HepG2 (cell line): ENCODE results near the gene FAM169A. TPM values are rescaled to one million over a fixed set of nuclear protein-coding genes. Genes with fewer than 3 reads are reported as not detected.

ENCODE experiments used
- CBX2 ChIP-seq, 2 experiments: fragments of 200-600 bp in 1 of 2; sonication (generic); formaldehyde crosslinking in 1 of 2; IDR thresholded peaks; 2 replicates each; pipeline versions ENCODE4 v1.7.0 to v1.8.1; 2018 to 2022; ENCODE audit warnings: low read depth in 2 of 2, low read length in 1 of 2, mild to moderate bottlenecking in 1 of 2, missing genetic modification reagents in 1 of 2
- CHCHD3 ChIP-seq: sonication (generic); formaldehyde crosslinking; IDR thresholded peaks from 2 replicates; pipeline ENCODE4 v1.8.0; 2022; ENCODE audit warnings: mild to moderate bottlenecking, missing genetic modification reagents, moderate library complexity
- CHD4 ChIP-seq: fragments of 200-600 bp; sonication (generic); IDR thresholded peaks from 2 replicates; pipeline ENCODE4 v1.7.0; 2017; ENCODE audit warnings: mild to moderate bottlenecking, low read length, borderline replicate concordance
- EP300 ChIP-seq, 3 experiments: sonication (generic) in 1 of 3; formaldehyde crosslinking in 1 of 3; IDR thresholded peaks; 2 replicates each; pipeline versions ENCODE4 v1.5.1 to v1.6.1; 2011 to 2020; ENCODE audit warnings: low read depth in 2 of 3, low read length in 2 of 3, borderline replicate concordance in 1 of 3, improper control_type of control experiment in 1 of 3, mild to moderate bottlenecking in 1 of 3, missing genetic modification reagents in 1 of 3, moderate library complexity in 1 of 3
- FOXJ3 ChIP-seq: sonication (generic); formaldehyde crosslinking; IDR thresholded peaks from 2 replicates; pipeline ENCODE4 v1.4.0; 2020; ENCODE audit warnings: missing genetic modification reagents, mild to moderate bottlenecking, borderline replicate concordance
- HNRNPK ChIP-seq: fragments of 200-400 bp; formaldehyde crosslinking; IDR thresholded peaks from 2 replicates; pipeline ENCODE4 v1.6.1; 2018; ENCODE audit warnings: low read length, low read depth, moderate library complexity, mild to moderate bottlenecking; ENCODE audit not compliant: poor library complexity, severe bottlenecking
- NFKB2 ChIP-seq: sonication (generic); formaldehyde crosslinking; IDR thresholded peaks from 2 replicates; pipeline ENCODE4 v1.4.0; 2020; ENCODE audit warnings: missing genetic modification reagents, borderline replicate concordance
- PAF1 ChIP-seq: IDR thresholded peaks from 2 replicates; pipeline ENCODE4 v1.6.1; 2016; ENCODE audit warnings: missing genetic modification reagents, missing compliant biosample characterization
- SP2 ChIP-seq: sonication (generic); formaldehyde crosslinking; IDR thresholded peaks from 2 replicates; pipeline ENCODE4 v1.5.1; 2020; ENCODE audit warnings: mild to moderate bottlenecking, missing genetic modification reagents
- ZBTB3 ChIP-seq: sonication (generic); formaldehyde crosslinking; IDR thresholded peaks from 2 replicates; pipeline ENCODE4 v1.4.0; 2020; ENCODE audit warnings: low read depth, mild to moderate bottlenecking, moderate library complexity, missing genetic modification reagents, borderline replicate concordance
- ZNF230 ChIP-seq: sonication (generic); formaldehyde crosslinking; IDR thresholded peaks from 2 replicates; pipeline ENCODE4 v1.4.0; 2020; ENCODE audit warnings: mild to moderate bottlenecking, missing genetic modification reagents
- ZNF30 ChIP-seq: sonication (generic); formaldehyde crosslinking; IDR thresholded peaks from 2 replicates; pipeline ENCODE4 v1.5.0; 2020; ENCODE audit warnings: mild to moderate bottlenecking, missing genetic modification reagents
- ZNF331 ChIP-seq: sonication (generic); formaldehyde crosslinking; IDR thresholded peaks from 2 replicates; pipeline ENCODE4 v1.4.0; 2020; ENCODE audit warnings: missing genetic modification reagents
- ZNF644 ChIP-seq: IDR thresholded peaks from 2 replicates; pipeline ENCODE4 v1.6.1; 2016; ENCODE audit warnings: low read depth
- ZSCAN9 ChIP-seq: IDR thresholded peaks from 2 replicates; pipeline ENCODE4 v1.6.1; 2016; ENCODE audit warnings: borderline replicate concordance
- polyA plus RNA-seq, 8 experiments: library from polyadenylated mRNA; depleted of rRNA in 3 of 8; stranded (reverse) in 7 of 8; unstranded in 1 of 8; fragments of >200 nt; fragmentation: Illumina TruSeq in 4 of 8; extraction: Trizol in 4 of 8; gene quantifications; 2 replicates each; pipeline versions ENCODE4 v1.2.1 to v1.2.3, GENCODE V29; 2011 to 2016; ENCODE audit warnings: low read depth in 4 of 8, missing spikeins in 1 of 8, mixed read lengths in 1 of 8; ENCODE audit not compliant: insufficient read depth in 1 of 8
- total RNA-seq, 5 experiments: library from RNA; depleted of rRNA; stranded (reverse); fragments of >200 nt; fragmentation: Illumina TruSeq; extraction: Trizol; gene quantifications; 2 replicates each; pipeline ENCODE4 v1.2.3, GENCODE V29; 2016; ENCODE audit warnings: low read depth in 1 of 5
- TF ChIP-seq, protein P1 (sequence below): sonication (generic); formaldehyde crosslinking; IDR thresholded peaks from 2 replicates; pipeline ENCODE4 v1.8.1; 2023; ENCODE audit warnings: mild to moderate bottlenecking, missing genetic modification reagents
- TF ChIP-seq, protein P2 (sequence below): sonication (generic); formaldehyde crosslinking; IDR thresholded peaks from 2 replicates; pipeline ENCODE4 v1.4.0; 2020; ENCODE audit warnings: missing genetic modification reagents, borderline replicate concordance
- TF ChIP-seq, protein P3 (sequence below): sonication (generic); formaldehyde crosslinking; IDR thresholded peaks from 2 replicates; pipeline ENCODE4 v1.4.0; 2020; ENCODE audit warnings: missing genetic modification reagents
- TF ChIP-seq, protein P4 (sequence below): sonication (generic); formaldehyde crosslinking; IDR thresholded peaks from 2 replicates; pipeline ENCODE4 v1.4.0; 2020; ENCODE audit warnings: missing genetic modification reagents, borderline replicate concordance

The FAM169A gene
- total and polyA plus RNA-seq, 2 of the 13 experiments (the other 11 are each of a cell fraction or from before 2014, with no cell fraction given), result 21.1 to 110 TPM

DNA sequence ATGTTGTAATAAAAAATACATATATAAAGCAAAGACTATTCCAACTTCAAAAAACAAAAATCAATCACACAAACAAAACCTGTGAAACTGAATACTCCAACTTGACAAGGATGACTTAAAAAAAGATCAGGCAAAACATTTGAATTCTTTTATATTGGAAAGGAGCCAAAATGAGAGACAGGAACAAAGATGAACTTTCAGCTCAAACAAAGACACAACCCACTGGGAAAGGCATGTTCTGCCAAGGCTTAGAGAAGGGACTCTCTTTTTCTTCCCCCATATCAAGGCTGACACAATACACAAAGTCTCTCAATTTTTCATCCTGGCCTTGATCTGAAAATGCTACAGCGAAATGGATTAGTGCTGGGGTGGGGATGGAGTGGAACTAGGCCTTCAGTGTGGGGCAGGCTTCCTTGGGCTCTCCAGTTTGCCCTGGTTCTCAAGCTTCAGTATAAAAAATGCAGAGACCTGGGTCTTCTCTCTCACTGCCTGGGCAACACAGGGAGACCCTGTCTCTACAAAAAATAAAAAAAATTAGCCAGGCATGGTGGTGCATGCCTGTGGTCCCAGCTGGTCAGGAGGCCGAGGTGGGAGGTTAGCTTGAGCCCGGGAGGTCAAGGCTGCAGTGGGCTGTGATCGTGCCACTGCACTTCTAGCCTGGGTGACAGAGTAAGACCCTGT, 11.6 kb upstream of the FAM169A start (continued):
- TF ChIP-seq PAF1 (CRISPR knock-in tag) (no peak), ZNF30 (CRISPR knock-in tag) (no peak), ZSCAN9 (CRISPR knock-in tag) (no peak), FOXJ3 (CRISPR knock-in tag) (no peak), EP300 (IDR thresholded peaks at IDR 0.05; ENCODE audit: low read depth in 2 of 2, low read length in 2 of 2) (peak in 1 of 2 experiments; percentile 93; a peak in 2 of 4 replicates), EP300 (CRISPR knock-in tag; IDR thresholded peaks at IDR 0.05; ENCODE audit: borderline replicate concordance) (peak; percentile 70), CHCHD3 (CRISPR knock-in tag) (no peak), CHD4 (no peak), ZNF230 (CRISPR knock-in tag) (no peak), ZBTB3 (no peak), NFKB2 (no peak), ZNF644 (CRISPR knock-in tag) (0 out of 2 replicates have a peak, but pooled peaks have one; percentile 3), ZNF331 (CRISPR knock-in tag) (no peak), HNRNPK (no peak), CBX2 (IDR thresholded peaks at IDR 0.05; ENCODE audit: low read depth, low read length) (no peak), CBX2 (CRISPR knock-in tag; IDR thresholded peaks at IDR 0.05; ENCODE audit: low read depth) (no peak), SP2 (CRISPR knock-in tag) (no peak)
- TF ChIP-seq, protein P1, sequence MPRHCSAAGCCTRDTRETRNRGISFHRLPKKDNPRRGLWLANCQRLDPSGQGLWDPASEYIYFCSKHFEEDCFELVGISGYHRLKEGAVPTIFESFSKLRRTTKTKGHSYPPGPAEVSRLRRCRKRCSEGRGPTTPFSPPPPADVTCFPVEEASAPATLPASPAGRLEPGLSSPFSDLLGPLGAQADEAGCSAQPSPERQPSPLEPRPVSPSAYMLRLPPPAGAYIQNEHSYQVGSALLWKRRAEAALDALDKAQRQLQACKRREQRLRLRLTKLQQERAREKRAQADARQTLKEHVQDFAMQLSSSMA (CRISPR knock-in tag), result no peak
- TF ChIP-seq, protein P2, sequence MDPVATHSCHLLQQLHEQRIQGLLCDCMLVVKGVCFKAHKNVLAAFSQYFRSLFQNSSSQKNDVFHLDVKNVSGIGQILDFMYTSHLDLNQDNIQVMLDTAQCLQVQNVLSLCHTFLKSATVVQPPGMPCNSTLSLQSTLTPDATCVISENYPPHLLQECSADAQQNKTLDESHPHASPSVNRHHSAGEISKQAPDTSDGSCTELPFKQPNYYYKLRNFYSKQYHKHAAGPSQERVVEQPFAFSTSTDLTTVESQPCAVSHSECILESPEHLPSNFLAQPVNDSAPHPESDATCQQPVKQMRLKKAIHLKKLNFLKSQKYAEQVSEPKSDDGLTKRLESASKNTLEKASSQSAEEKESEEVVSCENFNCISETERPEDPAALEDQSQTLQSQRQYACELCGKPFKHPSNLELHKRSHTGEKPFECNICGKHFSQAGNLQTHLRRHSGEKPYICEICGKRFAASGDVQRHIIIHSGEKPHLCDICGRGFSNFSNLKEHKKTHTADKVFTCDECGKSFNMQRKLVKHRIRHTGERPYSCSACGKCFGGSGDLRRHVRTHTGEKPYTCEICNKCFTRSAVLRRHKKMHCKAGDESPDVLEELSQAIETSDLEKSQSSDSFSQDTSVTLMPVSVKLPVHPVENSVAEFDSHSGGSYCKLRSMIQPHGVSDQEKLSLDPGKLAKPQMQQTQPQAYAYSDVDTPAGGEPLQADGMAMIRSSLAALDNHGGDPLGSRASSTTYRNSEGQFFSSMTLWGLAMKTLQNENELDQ (CRISPR knock-in tag), result no peak
- TF ChIP-seq, protein P3, sequence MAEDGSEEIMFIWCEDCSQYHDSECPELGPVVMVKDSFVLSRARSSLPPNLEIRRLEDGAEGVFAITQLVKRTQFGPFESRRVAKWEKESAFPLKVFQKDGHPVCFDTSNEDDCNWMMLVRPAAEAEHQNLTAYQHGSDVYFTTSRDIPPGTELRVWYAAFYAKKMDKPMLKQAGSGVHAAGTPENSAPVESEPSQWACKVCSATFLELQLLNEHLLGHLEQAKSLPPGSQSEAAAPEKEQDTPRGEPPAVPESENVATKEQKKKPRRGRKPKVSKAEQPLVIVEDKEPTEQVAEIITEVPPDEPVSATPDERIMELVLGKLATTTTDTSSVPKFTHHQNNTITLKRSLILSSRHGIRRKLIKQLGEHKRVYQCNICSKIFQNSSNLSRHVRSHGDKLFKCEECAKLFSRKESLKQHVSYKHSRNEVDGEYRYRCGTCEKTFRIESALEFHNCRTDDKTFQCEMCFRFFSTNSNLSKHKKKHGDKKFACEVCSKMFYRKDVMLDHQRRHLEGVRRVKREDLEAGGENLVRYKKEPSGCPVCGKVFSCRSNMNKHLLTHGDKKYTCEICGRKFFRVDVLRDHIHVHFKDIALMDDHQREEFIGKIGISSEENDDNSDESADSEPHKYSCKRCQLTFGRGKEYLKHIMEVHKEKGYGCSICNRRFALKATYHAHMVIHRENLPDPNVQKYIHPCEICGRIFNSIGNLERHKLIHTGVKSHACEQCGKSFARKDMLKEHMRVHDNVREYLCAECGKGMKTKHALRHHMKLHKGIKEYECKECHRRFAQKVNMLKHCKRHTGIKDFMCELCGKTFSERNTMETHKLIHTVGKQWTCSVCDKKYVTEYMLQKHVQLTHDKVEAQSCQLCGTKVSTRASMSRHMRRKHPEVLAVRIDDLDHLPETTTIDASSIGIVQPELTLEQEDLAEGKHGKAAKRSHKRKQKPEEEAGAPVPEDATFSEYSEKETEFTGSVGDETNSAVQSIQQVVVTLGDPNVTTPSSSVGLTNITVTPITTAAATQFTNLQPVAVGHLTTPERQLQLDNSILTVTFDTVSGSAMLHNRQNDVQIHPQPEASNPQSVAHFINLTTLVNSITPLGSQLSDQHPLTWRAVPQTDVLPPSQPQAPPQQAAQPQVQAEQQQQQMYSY (CRISPR knock-in tag), result no peak
- TF ChIP-seq, protein P4, sequence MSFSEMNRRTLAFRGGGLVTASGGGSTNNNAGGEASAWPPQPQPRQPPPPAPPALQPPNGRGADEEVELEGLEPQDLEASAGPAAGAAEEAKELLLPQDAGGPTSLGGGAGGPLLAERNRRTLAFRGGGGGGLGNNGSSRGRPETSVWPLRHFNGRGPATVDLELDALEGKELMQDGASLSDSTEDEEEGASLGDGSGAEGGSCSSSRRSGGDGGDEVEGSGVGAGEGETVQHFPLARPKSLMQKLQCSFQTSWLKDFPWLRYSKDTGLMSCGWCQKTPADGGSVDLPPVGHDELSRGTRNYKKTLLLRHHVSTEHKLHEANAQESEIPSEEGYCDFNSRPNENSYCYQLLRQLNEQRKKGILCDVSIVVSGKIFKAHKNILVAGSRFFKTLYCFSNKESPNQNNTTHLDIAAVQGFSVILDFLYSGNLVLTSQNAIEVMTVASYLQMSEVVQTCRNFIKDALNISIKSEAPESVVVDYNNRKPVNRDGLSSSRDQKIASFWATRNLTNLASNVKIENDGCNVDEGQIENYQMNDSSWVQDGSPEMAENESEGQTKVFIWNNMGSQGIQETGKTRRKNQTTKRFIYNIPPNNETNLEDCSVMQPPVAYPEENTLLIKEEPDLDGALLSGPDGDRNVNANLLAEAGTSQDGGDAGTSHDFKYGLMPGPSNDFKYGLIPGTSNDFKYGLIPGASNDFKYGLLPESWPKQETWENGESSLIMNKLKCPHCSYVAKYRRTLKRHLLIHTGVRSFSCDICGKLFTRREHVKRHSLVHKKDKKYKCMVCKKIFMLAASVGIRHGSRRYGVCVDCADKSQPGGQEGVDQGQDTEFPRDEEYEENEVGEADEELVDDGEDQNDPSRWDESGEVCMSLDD (CRISPR knock-in tag), result no peak
